Peyer's patch (tissue), 4 donors: Measurements from ENCODE around the gene AQP3.
"Not testable (repeated sequence)": the region's sequence is repeated elsewhere in the genome, so short reads cannot be mapped to it uniquely, and the experiment has no call there.

Experiments used
- POLR2A ChIP-seq, 2 donors: fragments of 450-650 bp; IDR thresholded peaks; one replicate each; pipeline ENCODE4 v1.5.1; 2017; ENCODE audit warnings: antibody characterized with exemption in 2 of 2, mild to moderate bottlenecking in 2 of 2, moderate library complexity in 2 of 2
- TF ChIP-seq, protein P1 (sequence below), 6 experiments: fragments of 450-650 bp in 4 of 6; fragments of 200-600 bp in 2 of 6; sonication (generic) in 1 of 6; IDR thresholded peaks; one replicate each; pipeline ENCODE4 v1.5.1; 2017 to 2019; ENCODE audit warnings: antibody characterized with exemption in 6 of 6, mild to moderate bottlenecking in 3 of 6, moderate library complexity in 1 of 6

DNA sequence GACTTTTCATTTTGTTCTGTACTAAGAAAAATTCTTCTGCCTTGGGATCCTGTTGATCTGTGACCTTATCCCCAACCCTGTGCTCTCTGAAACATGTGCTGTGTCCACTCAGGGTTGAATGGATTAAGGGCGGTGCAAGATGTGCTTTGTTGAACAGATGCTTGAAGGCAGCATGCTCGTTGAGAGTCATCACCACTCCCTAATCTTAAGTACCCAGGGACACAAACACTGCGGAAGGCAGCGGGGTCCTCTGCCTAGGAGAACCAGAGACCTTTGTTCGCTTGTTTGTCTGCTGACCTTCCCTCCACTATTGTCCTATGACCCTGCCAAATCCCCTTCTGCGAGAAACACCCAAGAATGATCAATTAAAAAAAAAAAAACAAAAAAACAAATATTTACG, 23.4 kb downstream of the AQP3 start:
- TF ChIP-seq, protein P1, sequence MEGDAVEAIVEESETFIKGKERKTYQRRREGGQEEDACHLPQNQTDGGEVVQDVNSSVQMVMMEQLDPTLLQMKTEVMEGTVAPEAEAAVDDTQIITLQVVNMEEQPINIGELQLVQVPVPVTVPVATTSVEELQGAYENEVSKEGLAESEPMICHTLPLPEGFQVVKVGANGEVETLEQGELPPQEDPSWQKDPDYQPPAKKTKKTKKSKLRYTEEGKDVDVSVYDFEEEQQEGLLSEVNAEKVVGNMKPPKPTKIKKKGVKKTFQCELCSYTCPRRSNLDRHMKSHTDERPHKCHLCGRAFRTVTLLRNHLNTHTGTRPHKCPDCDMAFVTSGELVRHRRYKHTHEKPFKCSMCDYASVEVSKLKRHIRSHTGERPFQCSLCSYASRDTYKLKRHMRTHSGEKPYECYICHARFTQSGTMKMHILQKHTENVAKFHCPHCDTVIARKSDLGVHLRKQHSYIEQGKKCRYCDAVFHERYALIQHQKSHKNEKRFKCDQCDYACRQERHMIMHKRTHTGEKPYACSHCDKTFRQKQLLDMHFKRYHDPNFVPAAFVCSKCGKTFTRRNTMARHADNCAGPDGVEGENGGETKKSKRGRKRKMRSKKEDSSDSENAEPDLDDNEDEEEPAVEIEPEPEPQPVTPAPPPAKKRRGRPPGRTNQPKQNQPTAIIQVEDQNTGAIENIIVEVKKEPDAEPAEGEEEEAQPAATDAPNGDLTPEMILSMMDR (IDR thresholded peaks at IDR 0.05) = not testable (repeated sequence)
- not testable (repeated sequence) for TF ChIP-seq POLR2A (IDR thresholded peaks at IDR 0.05)
